ENCODE results near the gene MAN1A1. TPM values are rescaled to one million over a fixed set of nuclear protein-coding genes. Genes with fewer than 3 reads are reported as not detected.

The MAN1A1 gene
- total and polyA plus RNA-seq, 2 of the 8 experiments (the other 6 are each of a cell fraction or from before 2014, with no cell fraction given) = 1.8 to 5.4 TPM

DNA sequence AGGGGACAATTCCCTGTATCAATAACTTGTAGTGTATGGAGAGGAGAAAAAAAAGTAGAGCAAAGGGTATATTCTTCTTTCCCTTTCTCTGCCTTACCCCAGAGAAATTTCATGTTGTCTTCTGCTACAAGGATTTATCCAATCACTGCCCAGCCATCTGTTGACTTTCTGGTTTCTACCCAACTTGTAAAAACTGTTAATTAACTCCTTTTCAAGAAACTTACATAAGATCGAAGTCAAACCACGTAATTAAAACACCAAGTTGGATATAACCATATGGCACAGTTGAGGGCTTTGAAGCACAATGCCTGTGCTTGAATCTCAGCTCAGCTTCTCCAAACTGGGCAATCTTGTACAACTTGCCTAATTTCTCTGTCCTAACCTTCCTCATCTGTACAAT is 99.5 kb downstream of the MAN1A1 start (continued):
- TF ChIP-seq JUND (IDR thresholded peaks at IDR 0.05; ENCODE audit: low read length) = no peak
- no peak for TF ChIP-seq FOSL1 (IDR thresholded peaks at IDR 0.05; ENCODE audit: insufficient read depth, low read depth, low read length)
- no peak for TF ChIP-seq TAF7 (optimal IDR thresholded peaks at IDR 0.05; ENCODE audit: borderline replicate concordance, low read depth, low read length)
- TF ChIP-seq KDM4A (IDR thresholded peaks at IDR 0.05; ENCODE audit: low read depth, low read length, severe bottlenecking) = no peak
- no peak for TF ChIP-seq SP2 (IDR thresholded peaks at IDR 0.05; ENCODE audit: low read length)
